Measurements from ENCODE around the gene MBNL1. TPM values are rescaled to one million over a fixed set of nuclear protein-coding genes. Genes with fewer than 3 reads are reported as not detected.
"Not testable (repeated sequence)": the region's sequence is repeated elsewhere in the genome, so short reads cannot be mapped to it uniquely, and the experiment has no call there.

The MBNL1 gene
- total RNA-seq, 1 donor from 2014 or later: 261 TPM

GRCh38 chr3:152345233-152345632, 76.5 kb downstream of the MBNL1 start:
- DNase-seq (ENCODE audit: extremely low read depth, low read depth, low spot score): no peak

GRCh38 chr3:152346058-152346457, 77.3 kb downstream of the MBNL1 start:
- no peak for DNase-seq (ENCODE audit: extremely low read depth, low read depth, low spot score)

DNA sequence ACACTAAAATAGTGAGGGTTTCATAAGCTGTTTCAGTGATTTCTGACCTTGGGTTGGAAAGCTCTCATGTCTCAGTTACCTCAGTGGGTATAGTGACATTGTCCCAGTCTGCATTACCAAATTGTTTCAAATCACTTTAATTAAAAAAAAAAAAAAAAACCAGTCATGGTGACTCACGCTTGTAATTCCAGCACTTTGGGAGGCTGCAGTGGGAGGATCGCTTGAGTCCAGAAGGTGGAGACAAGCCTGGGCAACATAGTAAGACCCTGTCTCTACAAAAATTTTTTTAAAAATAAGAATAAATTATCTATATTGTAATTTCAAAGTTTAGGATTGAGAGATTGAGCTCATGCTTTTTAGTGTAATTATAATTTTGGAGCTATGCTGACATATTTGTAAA, 78.0 kb downstream of the MBNL1 start:
- no peak for DNase-seq (ENCODE audit: extremely low read depth, low read depth, low spot score)

- no peak for DNase-seq (ENCODE audit: extremely low read depth, low read depth, low spot score)
Observed at GRCh38 chr3:152348436-152349177, 79.9 kb downstream of the MBNL1 start.

DNA sequence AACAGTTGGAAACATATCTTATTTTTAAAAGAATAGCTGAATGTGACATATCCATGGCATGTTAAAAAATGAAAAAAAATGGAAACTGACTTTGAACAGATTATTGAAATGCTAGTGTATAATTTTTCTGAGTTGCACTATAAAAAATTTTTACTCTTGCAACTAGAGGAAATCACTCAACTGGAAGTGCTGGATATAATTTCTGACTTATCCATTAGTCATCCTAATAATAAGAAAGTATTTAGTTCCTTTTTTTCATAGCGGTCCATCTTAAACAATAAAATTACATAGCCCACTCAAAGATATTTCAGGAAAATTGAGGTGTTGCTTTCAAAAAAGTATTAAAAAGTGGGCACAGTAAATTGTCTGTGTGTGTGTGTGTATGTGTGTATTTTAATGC, 80.7 kb downstream of the MBNL1 start:
- DNase-seq (ENCODE audit: extremely low read depth, low read depth, low spot score): no peak

DNA sequence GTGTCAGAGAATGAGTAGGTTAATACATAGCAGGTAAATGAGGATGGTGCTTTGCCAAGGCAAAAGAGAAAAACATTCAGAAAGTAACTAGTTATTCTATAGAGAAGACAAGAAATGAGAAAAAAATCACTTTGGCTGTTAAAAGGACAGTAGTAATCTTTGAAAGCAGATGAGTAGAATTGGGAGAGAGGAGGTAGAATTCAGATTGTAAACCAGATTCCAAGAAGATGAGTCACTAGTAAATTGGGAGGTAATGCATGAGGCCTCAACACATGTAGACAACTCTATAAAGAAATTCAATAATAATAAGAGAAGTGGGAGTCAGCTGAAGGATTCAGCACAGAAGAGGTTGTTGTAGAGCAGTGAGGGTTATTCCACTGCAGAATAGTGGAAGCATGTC, 81.4 kb downstream of the MBNL1 start:
- DNase-seq (ENCODE audit: extremely low read depth, low read depth, low spot score): no peak

DNA sequence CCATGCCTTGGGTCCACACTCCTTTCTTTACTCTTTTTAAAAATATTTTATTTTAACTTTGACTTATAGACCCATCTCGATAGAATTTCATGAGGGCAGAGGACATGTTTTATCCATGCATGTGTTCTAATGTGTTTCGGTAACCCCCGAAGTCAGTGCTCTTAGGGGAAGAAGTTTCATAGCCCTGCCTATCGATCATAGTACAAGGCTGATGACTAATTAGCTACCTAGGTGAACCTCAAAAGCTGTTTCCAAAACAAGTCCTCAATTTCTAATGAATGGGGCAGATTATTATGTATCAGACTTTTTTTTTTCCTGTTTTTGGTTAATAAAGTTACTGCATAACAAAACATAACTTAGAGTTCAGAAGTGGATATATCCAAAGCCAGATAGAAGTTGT, 82.0 kb downstream of the MBNL1 start:
- DNase-seq (ENCODE audit: extremely low read depth, low read depth, low spot score): no peak

- no peak for DNase-seq (ENCODE audit: extremely low read depth, low read depth, low spot score)
Observed at GRCh38 chr3:152352554-152352953, 83.8 kb downstream of the MBNL1 start.

DNA sequence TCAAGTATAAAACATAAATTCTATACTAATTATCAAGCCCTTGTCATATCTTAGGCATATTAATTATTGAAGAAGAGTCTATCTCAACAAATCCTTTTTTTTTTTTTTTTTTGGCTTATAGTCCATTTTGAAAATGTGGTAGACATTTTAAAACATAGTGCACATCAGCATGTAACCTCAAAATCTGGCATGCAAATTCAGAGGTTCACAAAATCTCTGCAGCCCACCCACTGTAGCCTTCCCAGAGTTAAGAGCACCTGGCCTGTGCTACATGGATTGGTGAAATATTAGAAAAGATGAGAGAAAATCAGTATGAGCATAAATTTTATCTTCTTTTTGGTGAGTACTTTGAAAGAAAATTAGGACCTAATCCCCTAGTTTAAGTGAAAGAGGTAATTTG, 84.8 kb downstream of the MBNL1 start:
- DNase-seq (ENCODE audit: extremely low read depth, low read depth, low spot score): no peak

DNA sequence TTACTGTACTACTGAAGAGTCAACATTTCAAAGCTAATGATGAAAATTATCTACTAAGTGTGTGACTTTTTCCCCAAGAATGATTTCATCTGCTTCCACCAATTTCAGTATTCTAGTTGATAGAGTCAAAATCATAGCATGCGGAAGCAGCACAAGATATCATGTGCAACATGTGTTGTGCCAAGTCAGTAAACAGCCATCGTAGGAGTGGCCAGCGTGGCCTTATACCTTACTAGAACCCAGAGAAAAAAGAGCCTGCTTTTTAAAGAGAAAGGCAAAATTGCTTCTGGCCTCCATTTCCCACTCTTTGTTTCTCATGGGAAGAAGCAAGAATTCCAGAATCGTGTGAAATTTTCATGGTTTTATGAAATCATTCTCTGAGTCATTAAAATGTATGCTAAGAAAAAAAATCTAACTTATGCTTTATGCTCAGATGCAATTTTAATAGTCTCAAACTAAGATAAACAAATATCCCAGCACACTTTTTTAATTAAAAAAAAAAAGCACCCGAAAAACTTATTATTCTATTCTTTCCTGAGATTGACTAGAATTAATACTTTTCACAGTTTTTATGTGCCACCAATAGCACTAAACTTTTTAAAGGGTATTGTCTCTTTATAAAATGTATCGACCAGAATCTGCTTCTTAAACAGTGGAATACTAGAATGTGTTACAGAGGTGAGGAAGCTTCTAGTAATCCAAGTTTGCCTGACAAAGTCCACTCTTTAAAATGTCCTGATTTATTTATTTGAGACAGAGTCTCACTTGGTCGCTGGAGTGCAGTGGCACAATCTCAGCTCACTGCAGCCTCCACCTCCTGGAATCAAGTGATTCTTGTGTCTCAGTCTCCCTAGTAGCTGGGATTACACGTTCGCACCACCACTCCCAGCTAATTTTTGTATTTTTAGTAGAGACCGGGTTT, 87.3 kb downstream of the MBNL1 start:
- no peak for DNase-seq (ENCODE audit: extremely low read depth, low read depth, low spot score)

GRCh38 chr3:152356870-152357276, 88.1 kb downstream of the MBNL1 start:
- no peak for DNase-seq (ENCODE audit: extremely low read depth, low read depth, low spot score)

- no peak for DNase-seq (ENCODE audit: extremely low read depth, low read depth, low spot score)
Observed at GRCh38 chr3:152357587-152357986, 88.9 kb downstream of the MBNL1 start.

DNA sequence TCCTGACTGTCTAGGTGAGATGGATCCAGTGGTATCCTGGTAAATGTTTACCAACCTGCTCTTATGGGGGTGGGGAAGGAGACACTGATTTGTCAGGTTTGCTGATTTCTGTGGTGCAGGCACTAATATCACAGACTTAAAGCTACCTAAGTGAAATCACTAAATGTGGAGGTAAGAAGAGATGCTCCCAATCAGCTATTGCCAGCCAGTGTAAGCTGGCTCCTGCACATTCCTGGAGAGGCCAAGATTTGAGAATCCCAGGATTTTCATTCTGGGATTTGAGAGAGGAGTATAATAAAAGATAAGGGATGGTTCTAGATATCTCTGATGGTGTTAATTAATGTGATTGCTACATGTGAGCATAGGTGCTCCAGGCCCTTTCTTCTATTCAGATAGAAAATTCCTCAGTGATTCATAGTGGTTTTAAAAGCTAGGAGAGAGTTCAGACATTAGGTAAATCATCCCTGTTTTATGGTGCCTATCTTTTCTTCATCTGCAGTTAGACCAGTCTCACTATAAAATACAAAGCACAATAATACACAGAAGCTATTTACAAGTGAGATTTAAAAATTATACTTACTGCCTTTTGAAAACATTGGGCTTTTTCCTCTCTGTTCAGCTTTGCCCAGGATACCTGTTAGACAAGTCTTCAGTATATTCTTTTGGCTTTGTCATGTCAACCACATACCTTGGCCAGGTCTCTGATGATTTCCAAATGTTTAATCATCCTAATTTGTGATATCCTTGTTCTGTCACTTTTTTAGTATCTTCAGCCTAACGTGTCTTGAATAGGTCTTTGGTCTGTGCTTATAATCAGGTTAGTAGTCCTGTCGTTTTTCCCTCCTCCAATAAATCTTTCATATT, 90.9 kb downstream of the MBNL1 start:
- no peak for DNase-seq (ENCODE audit: extremely low read depth, low read depth, low spot score)

- DNase-seq (ENCODE audit: extremely low read depth, low read depth, low spot score): no peak
Observed at GRCh38 chr3:152360302-152360701, 91.6 kb downstream of the MBNL1 start.

DNA sequence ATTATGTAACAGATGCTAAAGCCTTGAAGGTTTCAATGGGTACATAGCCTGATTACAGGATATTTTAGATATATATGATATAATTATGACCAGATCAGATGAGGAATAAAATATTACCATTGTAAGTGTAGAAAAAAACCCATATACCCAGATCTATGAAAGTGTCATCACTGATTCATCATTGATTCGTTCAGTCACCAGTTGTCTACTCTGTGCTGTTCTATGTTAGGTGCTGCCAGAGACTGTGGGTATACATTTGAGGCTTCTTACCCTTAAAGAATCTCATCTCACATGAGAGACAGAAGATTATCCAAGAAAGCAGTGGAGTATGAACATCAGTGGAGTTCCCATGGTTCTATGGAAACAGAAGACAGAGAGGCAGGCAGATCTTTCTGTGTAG, 92.2 kb downstream of the MBNL1 start:
- DNase-seq (ENCODE audit: extremely low read depth, low read depth, low spot score): no peak

DNA sequence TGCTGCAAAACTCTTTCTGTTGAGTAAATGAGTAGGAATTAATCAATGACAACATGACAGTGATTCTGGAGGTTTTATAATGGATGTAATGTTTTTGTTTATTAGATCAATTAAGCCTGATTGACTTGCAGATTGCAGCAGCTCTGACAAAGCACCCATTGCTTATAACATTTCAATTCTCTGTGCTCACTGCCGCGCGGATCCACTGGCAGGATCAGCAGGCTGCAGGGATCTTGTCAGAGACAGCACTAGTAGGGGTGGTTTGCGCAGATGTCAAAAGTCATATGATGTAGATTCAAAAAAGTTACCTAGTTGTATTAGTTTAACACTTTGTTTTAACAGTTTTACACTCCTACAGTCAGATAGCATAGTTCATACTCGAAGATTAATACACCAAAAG, 93.4 kb downstream of the MBNL1 start:
- DNase-seq (ENCODE audit: extremely low read depth, low read depth, low spot score): no peak

DNA sequence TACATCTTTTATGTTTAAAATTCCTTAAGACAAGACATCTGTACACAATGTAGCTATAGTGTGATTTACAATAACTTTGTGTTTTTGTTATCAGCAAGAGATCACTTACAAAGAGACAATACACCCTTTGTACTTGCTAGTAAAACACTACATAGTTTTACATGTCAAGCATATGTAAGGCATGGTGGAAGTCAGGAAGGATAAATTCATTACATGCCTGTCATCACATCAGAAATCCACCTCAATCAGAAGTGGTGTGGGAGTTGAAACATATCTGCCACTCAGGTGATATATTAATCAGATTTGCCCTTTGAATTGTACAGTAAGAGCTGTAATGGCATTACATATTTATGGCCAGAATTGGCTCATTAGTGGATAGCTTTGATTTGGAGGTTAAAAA, 95.5 kb downstream of the MBNL1 start:
- no peak for DNase-seq (ENCODE audit: extremely low read depth, low read depth, low spot score)

DNA sequence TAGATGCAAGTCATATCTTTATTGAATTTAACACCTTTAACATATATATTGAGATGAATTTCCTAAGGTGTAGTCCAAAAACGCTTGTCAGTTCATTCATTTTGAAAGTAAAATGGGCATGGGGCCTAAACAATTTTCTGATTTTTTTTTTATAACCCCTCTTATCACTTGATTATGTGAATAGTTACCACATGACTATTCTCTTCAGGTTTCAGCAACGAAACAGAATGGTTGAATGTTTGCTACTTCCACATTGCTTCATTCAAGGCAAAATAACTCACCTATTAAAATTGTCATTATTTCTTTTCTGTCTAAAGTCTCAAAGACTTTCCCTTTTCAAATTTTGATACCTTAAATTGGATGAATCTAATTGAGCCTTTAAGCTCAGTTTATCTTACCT, 96.4 kb downstream of the MBNL1 start:
- DNase-seq (ENCODE audit: extremely low read depth, low read depth, low spot score): no peak

DNA sequence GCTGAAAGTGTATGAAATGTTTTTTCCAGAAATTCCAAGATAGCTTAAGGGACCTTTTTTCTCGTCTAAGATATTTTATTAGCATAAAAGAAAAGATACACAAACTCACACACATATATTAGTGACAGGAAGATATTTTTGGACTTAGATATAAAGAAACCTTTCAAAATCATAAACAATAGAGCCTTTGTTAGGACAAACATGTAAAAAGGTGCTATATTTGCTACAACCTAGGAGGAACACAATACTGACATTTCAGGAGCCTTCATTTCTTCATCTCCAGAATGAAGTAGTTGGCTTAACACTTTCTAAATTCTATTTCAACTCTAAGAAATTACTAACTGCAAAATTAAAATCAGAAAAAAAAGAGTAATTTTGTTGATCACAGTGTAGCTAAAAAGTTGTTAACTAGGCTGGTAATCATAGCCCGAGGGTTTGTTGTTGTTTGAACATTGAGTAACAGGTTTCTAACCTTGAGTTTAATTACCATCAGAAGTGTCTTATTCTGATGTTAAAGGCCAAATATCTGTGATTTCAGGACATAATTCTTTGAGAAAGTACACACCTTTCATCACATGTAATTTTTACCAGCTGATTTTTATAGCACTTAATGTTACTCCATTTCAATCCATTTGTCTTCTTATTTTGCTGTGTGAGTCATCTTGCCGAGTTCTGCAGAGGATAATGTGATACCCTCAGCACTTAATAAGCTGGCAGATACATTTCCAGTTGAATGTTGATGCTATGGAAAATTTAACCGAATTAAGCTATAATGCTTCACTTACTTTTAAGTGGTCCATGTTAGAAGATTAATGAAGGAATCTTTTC, 97.3 kb downstream of the MBNL1 start:
- no peak for DNase-seq (ENCODE audit: extremely low read depth, low read depth, low spot score)

DNA sequence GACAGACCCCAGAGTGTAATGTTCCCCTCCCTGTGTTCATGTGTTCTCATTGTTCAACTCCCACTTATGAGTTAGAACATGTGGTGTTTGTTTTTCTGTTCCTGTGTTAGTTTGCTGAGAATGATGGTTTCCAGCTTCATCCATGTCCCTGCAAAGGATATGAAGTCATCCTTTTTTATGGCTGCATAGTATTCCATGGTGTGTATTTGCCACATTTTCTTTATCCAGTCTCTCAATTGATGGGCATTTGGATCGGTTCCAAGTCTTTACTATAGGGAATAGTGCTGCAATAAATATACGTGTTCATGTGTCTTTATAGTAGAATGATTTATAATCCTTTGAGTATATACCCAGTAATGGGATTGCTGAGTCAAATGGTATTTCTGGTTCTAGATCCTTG, 98.5 kb downstream of the MBNL1 start:
- not testable (repeated sequence) for DNase-seq (ENCODE audit: extremely low read depth, low read depth, low spot score)
